ENCODE data around the gene PES1. TPM values are rescaled to one million over a fixed set of nuclear protein-coding genes. Genes with fewer than 3 reads are reported as not detected.

Gene PES1
- total and polyA plus RNA-seq, 3 donors from 2014 or later, result 80.3 to 99.4 (median 96.5) TPM

- WGBS, 2 donors, result 1 to 2% methylated on average over 14 of the region's 14 CpGs
- no peak for DNase-seq
These were observed 521 bp downstream of the PES1 start for GRCh38 chr22:30591191-30591587.

DNA sequence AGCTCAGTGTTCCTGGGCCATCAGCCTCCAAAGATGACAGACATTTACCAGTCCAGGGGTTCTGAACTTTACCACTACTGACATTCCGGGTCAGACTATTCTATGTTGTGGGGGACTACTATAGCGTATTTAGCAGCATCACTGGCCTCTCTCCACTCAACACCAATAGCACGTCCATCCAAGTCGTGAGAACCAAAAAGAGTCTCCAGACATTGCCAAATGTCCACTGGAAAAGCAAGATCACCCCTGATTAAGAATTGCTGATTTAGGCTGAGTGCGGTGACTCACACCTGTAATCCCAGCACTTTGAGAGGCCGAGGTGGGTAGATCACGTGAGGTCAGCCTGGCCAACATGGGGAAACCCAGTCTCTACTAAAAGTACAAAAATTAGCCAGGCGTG lies 5.3 kb downstream of the PES1 start:
- Histone ChIP-seq H3K9me3 (no peaks in the 10 kb centered on the region), H3K36me3 (ENCODE audit: low read depth, missing control alignments) (no peaks in the 10 kb centered on the region), H3K27me3 (no peaks in the 10 kb centered on the region), H3K27ac (no peak overlapping the region), H3K4me3 (no peak overlapping the region), H3K4me1 (peaks cover 12% of the 10 kb centered on the region)
- DNase-seq, result no peak
- intact Hi-C loops (cut with DNase I; ENCODE audit: low total_unique reads), result no loop called here
- WGBS, 2 donors, result 97% methylated on average over 8 of the region's 8 CpGs
- TF ChIP-seq CTCF (IDR thresholded peaks at IDR 0.05) (no peak), POLR2A (IDR thresholded peaks at IDR 0.05) (no peak)

More at GRCh38 chr22:30591191-30591587, 521 bp downstream of the PES1 start:
- TF ChIP-seq POLR2A (IDR thresholded peaks at IDR 0.05) (no peak), CTCF (IDR thresholded peaks at IDR 0.05) (no peak)
- no peaks in the 10 kb centered on the region for H3K36me3 ChIP-seq (ENCODE audit: low read depth, missing control alignments)
- no peaks in the 10 kb centered on the region for H3K9me3 ChIP-seq
- H3K27ac ChIP-seq, result peak overlapping the region; percentile 85 to 88
- H3K4me3 ChIP-seq, result peak overlapping the region; percentile 85 to 90
- H3K27me3 ChIP-seq, result no peaks in the 10 kb centered on the region
- intact Hi-C loops (cut with DNase I; ENCODE audit: low total_unique reads), result no loop called here
- H3K4me1 ChIP-seq, result peaks cover 12% of the 10 kb centered on the region

DNA sequence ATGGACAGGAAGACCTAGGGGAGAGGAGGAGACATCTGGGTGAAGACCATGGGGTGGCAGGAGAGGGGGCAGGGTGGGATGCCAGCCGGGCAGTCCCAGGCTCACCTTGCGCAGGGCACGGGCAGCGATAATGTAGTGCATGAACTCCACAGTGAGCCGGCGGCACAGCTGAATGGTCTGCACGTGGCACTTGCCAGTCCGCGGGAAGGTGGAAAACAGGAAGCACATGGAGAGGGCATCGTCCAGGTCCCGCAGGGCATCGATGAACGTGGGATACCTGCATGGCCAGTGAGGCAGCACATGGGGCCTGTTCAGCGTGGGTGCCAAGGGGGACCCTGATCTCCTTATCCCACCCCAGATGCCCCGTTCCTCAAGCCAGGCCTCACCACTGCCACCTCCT lies 7.3 kb downstream of the PES1 start:
- intact Hi-C loops (cut with DNase I; ENCODE audit: low total_unique reads), result no loop called here
- Histone ChIP-seq H3K36me3 (ENCODE audit: low read depth, missing control alignments) (no peaks in the 10 kb centered on the region), H3K9me3 (no peaks in the 10 kb centered on the region), H3K27me3 (no peaks in the 10 kb centered on the region), H3K4me3 (no peak overlapping the region), H3K4me1 (no peaks in the 10 kb centered on the region), H3K27ac (no peak overlapping the region)
- WGBS, 2 donors, result 90 to 91% methylated on average over 7 to 15 of the region's 15 CpGs
- DNase-seq, result no peak
- no peak for TF ChIP-seq CTCF (IDR thresholded peaks at IDR 0.05)
- no peak for TF ChIP-seq POLR2A (IDR thresholded peaks at IDR 0.05)

GRCh38 chr22:30582788-30583545 lies 8.7 kb downstream of the PES1 start:
- Histone ChIP-seq H3K36me3 (ENCODE audit: low read depth, missing control alignments) (no peaks in the 10 kb centered on the region), H3K9me3 (no peaks in the 10 kb centered on the region), H3K4me1 (no peaks in the 10 kb centered on the region), H3K27ac (no peak overlapping the region), H3K27me3 (no peaks in the 10 kb centered on the region), H3K4me3 (no peak overlapping the region)
- intact Hi-C loops (cut with DNase I; ENCODE audit: low total_unique reads), result no loop called here
- TF ChIP-seq CTCF (IDR thresholded peaks at IDR 0.05) (no peak), POLR2A (IDR thresholded peaks at IDR 0.05) (no peak)
- WGBS, 2 donors, result 79 to 84% methylated on average over 7 to 13 of the region's 13 CpGs
- no peak for DNase-seq

GRCh38 chr22:30582051-30582450 lies 9.7 kb downstream of the PES1 start:
- DNase-seq, result no peak
- 85 to 89% methylated on average over 3 to 6 of the region's 6 CpGs for WGBS, 2 donors
- no peaks in the 10 kb centered on the region for H3K4me1 ChIP-seq
- no peaks in the 10 kb centered on the region for H3K36me3 ChIP-seq (ENCODE audit: low read depth, missing control alignments)
- no peaks in the 10 kb centered on the region for H3K9me3 ChIP-seq
- H3K27me3 ChIP-seq, result no peaks in the 10 kb centered on the region
- TF ChIP-seq CTCF (IDR thresholded peaks at IDR 0.05), result no peak
- TF ChIP-seq POLR2A (IDR thresholded peaks at IDR 0.05), result no peak
- intact Hi-C loops (cut with DNase I; ENCODE audit: low total_unique reads), result no loop called here
- H3K4me3 ChIP-seq, result no peak overlapping the region
- H3K27ac ChIP-seq, result no peak overlapping the region

Measured in testis (tissue), 3 donors.